ENCODE measurements around the gene BACH1. TPM values are rescaled to one million over a fixed set of nuclear protein-coding genes. Genes with fewer than 3 reads are reported as not detected.

BACH1 gene
- total and polyA plus RNA-seq, 2 of the 8 experiments (the other 6 are each of a cell fraction or from before 2014, with no cell fraction given): 6.9 to 50.7 TPM

DNA sequence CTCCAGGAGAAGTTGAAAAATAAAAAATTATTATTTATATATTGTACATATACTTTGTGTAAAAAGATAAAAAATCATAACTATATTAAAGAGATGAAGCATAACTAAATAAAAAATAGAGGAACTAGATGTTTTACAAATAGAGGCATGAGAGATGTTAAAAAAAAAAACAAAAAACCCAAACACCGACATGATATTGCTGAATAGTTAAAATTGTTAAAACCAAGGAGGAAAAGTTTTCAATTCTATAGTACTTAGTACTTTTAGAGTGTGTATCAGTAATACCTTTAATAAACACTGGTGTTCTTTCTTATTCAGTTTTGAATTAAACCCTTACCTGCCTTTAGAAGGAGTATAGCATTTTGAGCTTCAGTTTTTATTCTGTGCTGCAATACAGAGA, 32.1 kb downstream of the BACH1 start:
- FAIRE-seq: no peak
- WGBS, 2 experiments (ENCODE audit: extremely low coverage in 1 of 2, insufficient coverage in 1 of 2, insufficient read length in 1 of 2, insufficient replicate concordance in 2 of 2, low coverage in 1 of 2, low lambda C conversion rate in 2 of 2, missing lambda C conversion rate in 1 of 2): 90% methylated on average over 1 of the region's 1 CpG; no CpG with 5 or more reads in 1 of the 2 experiments

More for the DNA sequence above, 32.1 kb downstream of the BACH1 start:
- no peak overlapping the region for H4K5ac ChIP-seq (ENCODE audit: insufficient read length, low read depth, low read length)
- no peak overlapping the region for H2AK5ac ChIP-seq (ENCODE audit: low read depth, low read length)
- H3K4me1 ChIP-seq (replicated peaks in 1 of 4; ENCODE audit: control insufficient read depth in 3 of 4, insufficient read depth in 4 of 4, low read length in 3 of 4): no peaks in the 10 kb centered on the region
- H3K56ac ChIP-seq (replicated peaks; ENCODE audit: insufficient read length, low read depth, low read length): no peak overlapping the region
- H3K27me3 ChIP-seq (replicated peaks in 1 of 4; ENCODE audit: control insufficient read depth in 3 of 4, extremely low read depth in 1 of 4, insufficient read depth in 3 of 4, low read length in 3 of 4): no peaks in the 10 kb centered on the region
- H3K4ac ChIP-seq (replicated peaks; ENCODE audit: insufficient read length, low read depth, low read length): no peak overlapping the region
- no peak overlapping the region for H2BK12ac ChIP-seq (ENCODE audit: low read depth, low read length)
- H4K91ac ChIP-seq (replicated peaks; ENCODE audit: insufficient read length, low read length): no peak overlapping the region
- H3K79me2 ChIP-seq (ENCODE audit: control insufficient read depth in 1 of 2, insufficient read depth in 2 of 2, low read length in 2 of 2): peaks cover 0 to 17% of the 10 kb centered on the region in 2 experiments; a peak in 1 of 4 replicates
- no peak overlapping the region for H3K27ac ChIP-seq (ENCODE audit: low read depth, low read length)
- H3K4me3 ChIP-seq (ENCODE audit: extremely low read depth in 1 of 4, insufficient read depth in 2 of 4, low read depth in 3 of 4, low read length in 4 of 4): no peak overlapping the region
- no peaks in the 10 kb centered on the region for H3K23me2 ChIP-seq (ENCODE audit: low read depth, low read length)
- H4K20me1 ChIP-seq (replicated peaks in 1 of 2; ENCODE audit: control insufficient read depth in 1 of 2, insufficient read depth in 2 of 2, low read length in 2 of 2): peaks cover 2 to 5% of the 10 kb centered on the region in 2 experiments
- no peak overlapping the region for H3K14ac ChIP-seq (ENCODE audit: insufficient read length)
- no peak overlapping the region for H3K18ac ChIP-seq (ENCODE audit: extremely low read depth, low read length)
- DNase-seq (ENCODE audit: low read depth in 1 of 2, low spot score in 2 of 2): no peak
- no peak overlapping the region for H2BK20ac ChIP-seq (ENCODE audit: low read length)
- H3K9me3 ChIP-seq (ENCODE audit: insufficient read depth in 2 of 2, low read depth in 1 of 2, low read length in 1 of 2): no peaks in the 10 kb centered on the region
- no peak overlapping the region for H4K8ac ChIP-seq (ENCODE audit: extremely low read depth, insufficient read depth, low read length)
- no peak overlapping the region for H3K23ac ChIP-seq (ENCODE audit: insufficient read length)
- H2BK15ac ChIP-seq (ENCODE audit: low read length): no peak overlapping the region
- no peaks in the 10 kb centered on the region for H3K79me1 ChIP-seq (ENCODE audit: low read depth, low read length)
- ChIA-PET POLR2A (ENCODE audit: partially characterized antibody) (no interaction called here), CTCF (ENCODE audit: partially characterized antibody) (interaction anchor here (0.7 to 1.3 kb wide), 3 partner anchors 18 to 166 kb away, joined by 3 read pairs; no protein-coding TSS in a partner anchor)
- H2BK120ac ChIP-seq (replicated peaks; ENCODE audit: low read depth, low read length): no peak overlapping the region
- H3K36me3 ChIP-seq (ENCODE audit: control insufficient read depth in 2 of 4, insufficient read depth in 4 of 4, low read length in 3 of 4): peaks cover 2 to 17% (median 11%) of the 10 kb centered on the region in 4 experiments; a peak in 6 of 8 replicates
- no peak overlapping the region for H2AFZ ChIP-seq (ENCODE audit: low read length)
- H3K4me2 ChIP-seq (ENCODE audit: insufficient read depth in 1 of 2, low read depth in 2 of 2, low read length in 2 of 2): no peak overlapping the region
- H3K9ac ChIP-seq (replicated peaks in 1 of 4; ENCODE audit: extremely low read depth in 1 of 4, low read depth in 3 of 4, low read length in 3 of 4): no peak overlapping the region
- no peak overlapping the region for H2BK5ac ChIP-seq (ENCODE audit: low read depth, low read length)
- TF ChIP-seq HDAC6 (IDR thresholded peaks at IDR 0.05; ENCODE audit: low read depth, low read length) (no peak), SRF (IDR thresholded peaks at IDR 0.05; ENCODE audit: low read depth, low read length) (no peak), TCF12 (IDR thresholded peaks at IDR 0.05; ENCODE audit: low read depth, low read length) (no peak), SP1 (IDR thresholded peaks at IDR 0.05; ENCODE audit: low read depth, low read length) (no peak), CBX5 (IDR thresholded peaks at IDR 0.05; ENCODE audit: low read depth, low read length) (no peak), RBBP5 (IDR thresholded peaks at IDR 0.05; ENCODE audit: borderline replicate concordance, low read depth, low read length) (no peak), ZNF274 (IDR thresholded peaks at IDR 0.05; ENCODE audit: borderline replicate concordance, extremely low read depth, low read length) (no peak), CREB1 (IDR thresholded peaks at IDR 0.05) (no peak), CBX8 (IDR thresholded peaks at IDR 0.05; ENCODE audit: borderline replicate concordance, low read depth, low read length) (no peak), SIN3A (conservative IDR thresholded peaks at IDR 0.05 in 1 of 2, IDR thresholded peaks at IDR 0.05 in 1 of 2; ENCODE audit: low read depth in 1 of 2, low read length in 2 of 2) (no peak)

Data from H1 (cell line).